Endothelial cell (in vitro differentiated cells): ENCODE data around the gene ARFGEF3. TPM values are rescaled to one million over a fixed set of nuclear protein-coding genes. Genes with fewer than 3 reads are reported as not detected.

Source experiments
- DNase-seq: peaks from one replicate; pipeline ENCODE4 v3.0.0; 2021; ENCODE audit warnings: low spot score
- H3K27ac Mint-ChIP-seq: one replicate; pipeline ENCODE4 v1.8.0; 2021; ENCODE audit warnings: mixed read lengths, inconsistent platforms; ENCODE audit not compliant: unreplicated experiment
- H3K27me3 Mint-ChIP-seq: one replicate; pipeline ENCODE4 v1.8.0; 2021; ENCODE audit warnings: mild to moderate bottlenecking, moderate library complexity, mixed read lengths, inconsistent platforms; ENCODE audit not compliant: unreplicated experiment
- H3K36me3 Mint-ChIP-seq: one replicate; pipeline ENCODE4 v1.8.0; 2021; ENCODE audit warnings: mild to moderate bottlenecking, low read depth, mixed read lengths, inconsistent platforms; ENCODE audit not compliant: unreplicated experiment
- H3K4me1 Mint-ChIP-seq: one replicate; pipeline ENCODE4 v1.8.0; 2021; ENCODE audit warnings: mild to moderate bottlenecking, mixed read lengths, inconsistent platforms; ENCODE audit not compliant: unreplicated experiment
- H3K4me3 Mint-ChIP-seq: one replicate; pipeline ENCODE4 v1.8.0; 2021; ENCODE audit warnings: mild to moderate bottlenecking, mixed read lengths, inconsistent platforms; ENCODE audit not compliant: unreplicated experiment
- H3K9me3 Mint-ChIP-seq: one replicate; pipeline ENCODE4 v1.8.0; 2021; ENCODE audit warnings: mixed read lengths, inconsistent platforms; ENCODE audit not compliant: unreplicated experiment
- CTCF ChIP-seq: fragments of 200-600 bp; sonication (generic); IDR thresholded peaks from one replicate; pipeline ENCODE4 v1.5.0; 2021; ENCODE audit warnings: antibody characterized with exemption; ENCODE audit not compliant: unreplicated experiment
- total RNA-seq: library from RNA; stranded (reverse); fragmentation: NEBNext Ultra II Directional; extraction: Animal tissue kit (Norgen Biotek cat#: 25700); gene quantifications from one replicate; pipeline ENCODE4 v1.2.1, GENCODE V29; 2021; ENCODE audit not compliant: unreplicated experiment

The ARFGEF3 gene
- total RNA-seq, 1 donor from 2014 or later: 6.4 TPM

DNA sequence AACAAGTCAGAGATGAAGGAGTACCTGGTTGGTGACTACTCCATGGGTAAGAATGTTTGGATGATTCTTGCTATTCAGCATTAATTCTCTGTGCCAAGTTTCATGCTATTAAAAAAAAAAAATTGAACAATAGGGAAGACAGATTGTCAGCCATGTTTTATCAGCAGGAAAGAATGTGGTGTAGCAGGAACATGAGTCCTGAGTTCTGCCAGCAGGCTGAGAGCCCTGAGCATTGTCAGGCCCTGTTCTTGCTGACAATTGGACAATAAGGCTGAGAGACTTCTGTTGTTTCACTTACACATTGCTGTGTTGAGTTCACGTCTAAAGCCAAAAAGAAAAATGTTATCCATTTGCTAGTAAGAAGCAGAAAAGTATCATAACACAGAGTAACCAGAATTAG, 145.6 kb downstream of the ARFGEF3 start:
- H3K9me3 Mint-ChIP-seq: no peaks in the 10 kb centered on the region
- DNase-seq: no peak
- peaks cover 4% of the 10 kb centered on the region for H3K36me3 Mint-ChIP-seq
- H3K27ac Mint-ChIP-seq: peak overlapping the region; percentile 68
- TF ChIP-seq CTCF: no peak
- H3K4me3 Mint-ChIP-seq: no peak overlapping the region
- no peaks in the 10 kb centered on the region for H3K27me3 Mint-ChIP-seq
- H3K4me1 Mint-ChIP-seq: peaks cover 5% of the 10 kb centered on the region

- DNase-seq: no peak
- Mint-ChIP-seq H3K27me3 (no peaks in the 10 kb centered on the region), H3K36me3 (peaks cover 4% of the 10 kb centered on the region), H3K4me1 (peaks cover 5% of the 10 kb centered on the region), H3K4me3 (no peak overlapping the region), H3K27ac (peak overlapping the region; percentile 68), H3K9me3 (no peaks in the 10 kb centered on the region)
- TF ChIP-seq CTCF: no peak
Observed at GRCh38 chr6:138307816-138308730, 146.3 kb downstream of the ARFGEF3 start.

DNA sequence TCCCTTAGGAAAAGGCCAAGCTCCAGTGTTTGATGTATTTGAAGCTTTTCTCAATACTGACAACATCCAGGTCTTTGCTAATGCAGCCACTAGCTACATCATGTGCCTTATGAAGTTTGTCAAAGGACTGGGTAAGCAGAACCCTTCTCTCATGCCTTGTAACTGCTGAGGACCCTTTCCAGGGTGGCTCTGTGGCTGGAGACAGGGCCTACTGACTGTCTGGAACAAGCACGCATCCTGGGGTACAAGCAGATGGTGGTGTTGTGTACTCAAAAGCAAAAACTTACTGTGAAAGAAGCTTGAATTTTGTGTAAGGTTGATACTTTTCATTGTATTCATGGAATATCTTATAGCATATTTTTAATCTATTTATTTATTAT, 147.0 kb downstream of the ARFGEF3 start:
- H3K27me3 Mint-ChIP-seq: no peaks in the 10 kb centered on the region
- TF ChIP-seq CTCF: no peak
- H3K27ac Mint-ChIP-seq: no peak overlapping the region
- no peaks in the 10 kb centered on the region for H3K9me3 Mint-ChIP-seq
- no peak overlapping the region for H3K4me3 Mint-ChIP-seq
- DNase-seq: no peak
- H3K4me1 Mint-ChIP-seq: peaks cover 5% of the 10 kb centered on the region
- peaks cover 4% of the 10 kb centered on the region for H3K36me3 Mint-ChIP-seq

DNA sequence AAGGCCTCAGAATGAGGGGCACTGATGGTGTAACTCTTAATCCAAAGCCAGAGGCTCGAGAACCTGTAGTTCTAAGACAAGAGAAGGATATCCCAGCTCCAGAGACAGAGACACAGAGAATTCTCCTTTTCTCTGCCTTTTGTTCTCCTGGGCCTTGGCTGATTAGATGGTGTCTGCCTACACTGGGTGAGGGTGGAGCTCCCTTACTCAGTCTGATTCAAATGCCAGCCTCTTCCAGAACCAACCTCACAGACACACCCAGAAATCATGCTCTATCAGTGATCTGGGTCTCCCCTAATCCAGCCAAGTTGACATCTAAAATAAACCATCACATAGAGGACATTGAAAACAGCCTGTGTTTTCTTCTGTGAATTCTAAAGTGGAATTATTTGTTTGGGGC, 148.0 kb downstream of the ARFGEF3 start:
- Mint-ChIP-seq H3K4me3 (no peak overlapping the region), H3K9me3 (no peaks in the 10 kb centered on the region), H3K27me3 (no peaks in the 10 kb centered on the region), H3K36me3 (peaks cover 4% of the 10 kb centered on the region), H3K27ac (no peak overlapping the region), H3K4me1 (peaks cover 5% of the 10 kb centered on the region)
- no peak for TF ChIP-seq CTCF
- no peak for DNase-seq

DNA sequence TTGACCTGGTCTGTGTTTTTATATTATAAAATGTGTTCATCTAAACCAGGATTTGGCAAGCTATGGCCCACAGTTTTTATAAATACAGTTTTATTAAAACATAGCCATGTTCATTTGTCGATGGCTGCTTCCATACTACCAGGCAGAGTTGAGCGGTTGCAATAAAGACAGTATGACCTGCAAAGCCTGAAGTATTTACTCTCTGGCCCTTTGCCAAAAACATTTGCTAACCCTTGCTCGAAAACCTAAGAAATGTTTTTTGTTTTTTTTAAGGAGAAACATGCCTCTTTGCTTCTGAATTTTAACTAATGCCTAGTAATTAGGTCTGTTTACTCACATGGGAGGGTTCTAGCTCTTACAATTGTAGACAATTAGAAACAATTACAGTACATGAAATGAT, 148.6 kb downstream of the ARFGEF3 start:
- Mint-ChIP-seq H3K4me1 (peaks cover 5% of the 10 kb centered on the region), H3K27ac (no peak overlapping the region), H3K9me3 (no peaks in the 10 kb centered on the region), H3K4me3 (no peak overlapping the region), H3K27me3 (no peaks in the 10 kb centered on the region), H3K36me3 (peaks cover 4% of the 10 kb centered on the region)
- TF ChIP-seq CTCF: no peak
- DNase-seq: no peak
